ENCODE data around the gene LTBP1. TPM values are rescaled to one million over a fixed set of nuclear protein-coding genes. Genes with fewer than 3 reads are reported as not detected.
"Not testable (repeated sequence)": the region's sequence is repeated elsewhere in the genome, so short reads cannot be mapped to it uniquely, and the experiment has no call there.

LTBP1 gene
- total RNA-seq, 1 donor from 2014 or later, result 36.0 TPM

DNA sequence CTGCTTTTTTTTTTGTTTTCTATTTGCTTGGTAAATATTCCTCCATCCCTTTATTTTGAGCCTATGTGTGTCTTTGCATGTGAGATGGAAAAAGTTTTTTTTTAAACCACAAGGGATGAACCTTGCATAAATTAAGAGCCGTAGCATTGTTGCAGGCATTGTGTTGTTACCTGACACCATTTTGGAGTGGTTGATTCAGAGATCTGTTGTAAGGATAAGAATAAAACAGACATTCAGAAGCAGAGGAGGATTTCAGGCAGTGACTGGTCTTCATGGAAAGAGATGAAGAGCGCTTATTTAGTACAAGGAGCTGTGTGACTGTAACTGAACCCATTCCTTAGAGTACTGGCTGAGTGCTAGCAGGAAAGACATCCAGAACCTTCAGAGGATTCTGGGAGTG, 101.2 kb downstream of the LTBP1 start:
- no peak overlapping the region for H3K27ac ChIP-seq
- intact Hi-C loops (cut with DNase I), result no loop called here
- H3K27me3 ChIP-seq, result no peaks in the 10 kb centered on the region
- no peaks in the 10 kb centered on the region for H3K36me3 ChIP-seq
- no peaks in the 10 kb centered on the region for H3K4me1 ChIP-seq
- no peak overlapping the region for H3K4me3 ChIP-seq
- ATAC-seq (no peak), DNase-seq (no peak)
- H3K9me3 ChIP-seq, result no peaks in the 10 kb centered on the region
- TF ChIP-seq, protein P1, sequence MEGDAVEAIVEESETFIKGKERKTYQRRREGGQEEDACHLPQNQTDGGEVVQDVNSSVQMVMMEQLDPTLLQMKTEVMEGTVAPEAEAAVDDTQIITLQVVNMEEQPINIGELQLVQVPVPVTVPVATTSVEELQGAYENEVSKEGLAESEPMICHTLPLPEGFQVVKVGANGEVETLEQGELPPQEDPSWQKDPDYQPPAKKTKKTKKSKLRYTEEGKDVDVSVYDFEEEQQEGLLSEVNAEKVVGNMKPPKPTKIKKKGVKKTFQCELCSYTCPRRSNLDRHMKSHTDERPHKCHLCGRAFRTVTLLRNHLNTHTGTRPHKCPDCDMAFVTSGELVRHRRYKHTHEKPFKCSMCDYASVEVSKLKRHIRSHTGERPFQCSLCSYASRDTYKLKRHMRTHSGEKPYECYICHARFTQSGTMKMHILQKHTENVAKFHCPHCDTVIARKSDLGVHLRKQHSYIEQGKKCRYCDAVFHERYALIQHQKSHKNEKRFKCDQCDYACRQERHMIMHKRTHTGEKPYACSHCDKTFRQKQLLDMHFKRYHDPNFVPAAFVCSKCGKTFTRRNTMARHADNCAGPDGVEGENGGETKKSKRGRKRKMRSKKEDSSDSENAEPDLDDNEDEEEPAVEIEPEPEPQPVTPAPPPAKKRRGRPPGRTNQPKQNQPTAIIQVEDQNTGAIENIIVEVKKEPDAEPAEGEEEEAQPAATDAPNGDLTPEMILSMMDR (IDR thresholded peaks at IDR 0.05), result no peak

DNA sequence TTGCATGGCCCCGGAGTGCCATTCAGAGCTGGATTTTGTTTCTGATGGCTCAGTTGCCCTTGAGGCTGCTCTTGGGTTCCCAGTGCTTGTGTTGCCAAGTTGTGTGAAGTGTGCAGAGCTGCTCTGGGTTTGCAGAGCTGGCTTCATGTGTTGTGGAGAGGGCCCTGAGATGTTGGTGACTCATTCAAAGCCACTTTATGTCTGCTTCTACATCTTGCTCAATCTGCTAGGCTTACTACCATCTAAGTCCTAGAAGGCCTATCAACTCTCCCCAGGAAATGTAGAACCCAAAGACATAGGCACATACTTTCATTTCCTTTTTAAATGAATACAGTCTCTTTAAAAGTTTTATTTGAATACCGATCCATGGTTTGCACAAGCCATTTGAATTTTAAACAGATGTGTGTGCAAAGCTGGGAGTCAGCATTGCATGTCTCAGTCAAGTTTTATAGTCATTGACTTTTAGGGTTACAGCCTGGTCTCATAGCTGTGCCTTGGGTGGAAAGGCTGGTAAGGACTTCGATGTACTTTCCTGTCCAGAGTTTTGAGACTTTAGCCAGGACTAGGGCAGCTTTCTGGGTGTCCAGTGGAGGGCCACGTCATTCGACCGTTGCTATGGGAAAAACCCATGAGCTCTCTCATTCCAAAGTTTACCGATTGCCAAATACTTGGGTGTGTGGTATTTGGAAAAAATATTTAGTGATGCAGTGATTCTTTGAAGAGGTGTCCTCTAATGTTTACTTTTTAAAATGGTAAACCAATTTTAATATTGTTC, 105.0 kb downstream of the LTBP1 start:
- Histone ChIP-seq H3K9me3 (no peaks in the 10 kb centered on the region), H3K27me3 (no peaks in the 10 kb centered on the region), H3K36me3 (no peaks in the 10 kb centered on the region), H3K4me3 (no peak overlapping the region), H3K4me1 (no peaks in the 10 kb centered on the region), H3K27ac (no peak overlapping the region)
- TF ChIP-seq, protein P1 (IDR thresholded peaks at IDR 0.05), result no peak
- DNase-seq (no peak), ATAC-seq (peak; percentile 54)
- intact Hi-C loops (cut with DNase I), result no loop called here

DNA sequence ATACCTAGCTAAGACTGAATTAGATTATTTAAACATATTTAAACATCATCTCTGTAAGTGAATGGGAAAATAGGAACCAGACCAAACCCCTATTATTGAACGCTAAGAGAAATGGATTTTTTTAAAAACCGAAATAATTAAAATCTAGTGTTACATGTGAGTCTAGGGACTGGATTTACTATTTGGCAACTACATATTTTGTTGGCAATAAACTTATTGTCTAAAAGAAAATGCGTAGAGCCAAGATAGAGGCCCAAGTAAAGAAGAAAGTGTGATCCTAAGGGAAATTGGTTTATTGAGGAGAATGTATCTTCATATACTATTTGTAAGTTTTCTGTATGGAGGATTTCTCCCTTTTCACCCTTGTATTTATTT, 105.6 kb downstream of the LTBP1 start:
- H3K4me3 ChIP-seq, result no peak overlapping the region
- ATAC-seq (no peak), DNase-seq (no peak)
- intact Hi-C loops (cut with DNase I), result no loop called here
- no peaks in the 10 kb centered on the region for H3K27me3 ChIP-seq
- no peak overlapping the region for H3K27ac ChIP-seq
- no peaks in the 10 kb centered on the region for H3K36me3 ChIP-seq
- H3K9me3 ChIP-seq, result no peaks in the 10 kb centered on the region
- no peaks in the 10 kb centered on the region for H3K4me1 ChIP-seq
- TF ChIP-seq, protein P1 (IDR thresholded peaks at IDR 0.05), result no peak

DNA sequence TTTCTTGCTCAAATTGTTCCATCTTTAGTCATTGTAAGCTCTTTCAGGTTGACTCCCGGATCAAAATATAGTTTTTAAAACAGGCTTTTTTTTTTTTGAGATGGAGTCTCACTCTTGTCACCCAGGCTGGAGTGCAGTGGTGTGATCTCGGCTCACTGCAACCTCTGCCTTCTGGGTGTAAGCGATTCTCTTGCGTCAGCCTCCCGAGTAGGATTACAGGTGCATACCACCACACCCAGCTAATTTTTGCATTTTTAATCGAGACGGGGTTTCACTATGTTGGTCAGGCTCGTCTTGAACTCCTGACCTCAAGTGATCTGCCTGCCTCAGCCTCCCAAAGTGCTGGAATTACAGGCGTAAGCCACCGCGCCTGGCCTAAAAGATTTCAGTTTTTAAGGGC, 106.0 kb downstream of the LTBP1 start:
- H3K9me3 ChIP-seq; DNase-seq; intact Hi-C loops (cut with DNase I); H3K27ac ChIP-seq; H3K27me3 ChIP-seq; H3K4me3 ChIP-seq; ATAC-seq; H3K4me1 ChIP-seq; H3K36me3 ChIP-seq: not testable (repeated sequence)

DNA sequence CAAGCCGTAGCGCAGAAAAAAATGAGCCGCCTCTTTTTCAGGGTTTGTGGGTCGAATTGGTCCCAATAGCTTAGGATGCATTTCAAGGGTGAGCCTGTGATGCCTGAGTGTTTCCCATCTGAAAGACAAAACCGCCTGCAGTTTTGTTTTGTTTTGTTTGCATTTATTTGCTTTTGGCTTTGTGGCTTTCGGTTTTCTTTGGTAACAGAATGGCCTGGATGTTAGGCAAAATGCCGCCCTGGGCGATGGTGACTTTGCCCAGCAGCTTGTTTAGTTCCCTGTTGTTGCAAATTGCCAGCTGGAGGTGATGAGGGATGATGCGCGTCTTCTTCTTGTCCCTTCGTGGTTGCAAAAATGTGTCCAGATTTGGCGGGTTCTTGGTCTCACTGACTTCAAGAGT, 109.4 kb downstream of the LTBP1 start:
- H3K27me3 ChIP-seq, result no peaks in the 10 kb centered on the region
- no peaks in the 10 kb centered on the region for H3K36me3 ChIP-seq
- DNase-seq, result no peak
- no peaks in the 10 kb centered on the region for H3K4me1 ChIP-seq
- H3K27ac ChIP-seq, result no peak overlapping the region
- intact Hi-C loops (cut with DNase I), result no loop called here
- no peak for ATAC-seq
- H3K4me3 ChIP-seq, result no peak overlapping the region
- no peaks in the 10 kb centered on the region for H3K9me3 ChIP-seq
- TF ChIP-seq, protein P1 (IDR thresholded peaks at IDR 0.05), result no peak

DNA sequence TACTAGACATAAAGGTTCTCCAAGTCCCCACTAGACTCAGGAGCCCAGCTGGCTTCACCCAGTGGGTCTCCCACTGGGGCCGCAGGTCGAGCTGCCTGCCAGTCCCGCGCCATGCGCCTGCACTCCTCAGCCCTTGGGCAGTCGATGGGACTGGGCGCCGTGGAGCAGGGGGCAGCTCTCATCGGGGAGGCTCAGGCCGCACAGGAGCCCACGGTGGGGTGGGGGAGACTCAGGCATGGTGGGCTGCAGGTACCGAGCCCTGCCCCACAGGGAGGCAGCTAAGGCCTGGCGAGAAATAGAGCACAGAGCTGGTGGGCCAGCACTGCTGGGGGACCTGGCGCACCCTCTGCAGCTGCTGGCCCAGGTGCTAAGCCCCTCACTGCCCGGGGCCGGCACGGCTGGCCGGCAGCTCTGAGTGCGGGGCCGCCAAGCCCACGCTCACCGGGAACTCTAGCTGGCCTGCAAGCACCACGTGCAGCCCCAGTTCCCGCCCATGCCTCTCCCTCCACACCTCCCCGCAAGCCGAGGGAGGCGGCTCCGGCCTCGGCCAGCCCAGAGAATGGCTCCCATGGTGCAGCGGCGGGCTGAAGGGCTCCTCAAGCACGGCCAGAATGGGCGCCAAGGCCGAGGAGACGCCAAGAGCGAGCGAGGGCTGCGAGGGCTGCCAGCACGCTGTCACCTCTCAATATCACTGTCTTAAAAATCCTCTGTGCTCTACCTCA, 110.7 kb downstream of the LTBP1 start:
- DNase-seq; H3K4me3 ChIP-seq; H3K9me3 ChIP-seq; H3K27me3 ChIP-seq; intact Hi-C loops (cut with DNase I); H3K4me1 ChIP-seq; H3K36me3 ChIP-seq; ATAC-seq; H3K27ac ChIP-seq: not testable (repeated sequence)
